GM19023 (cell line): ENCODE results near the gene RAB11A.

Experiments used
- ATAC-seq: cut with Tn5 transposase; IDR thresholded peaks from one replicate; pipeline ENCODE4 v1.9.1; 2021; ENCODE audit warnings: mild to moderate bottlenecking, moderate library complexity; ENCODE audit not compliant: unreplicated experiment

Gene RAB11A

GRCh38 chr15:65869126-65869953, at the start of gene RAB11A:
TSS of gene RAB11A (plus strand) at chr15:65869491. CDS start at chr15:65869586, 95 bp downstream.
- ATAC-seq: peak; percentile 90

DNA sequence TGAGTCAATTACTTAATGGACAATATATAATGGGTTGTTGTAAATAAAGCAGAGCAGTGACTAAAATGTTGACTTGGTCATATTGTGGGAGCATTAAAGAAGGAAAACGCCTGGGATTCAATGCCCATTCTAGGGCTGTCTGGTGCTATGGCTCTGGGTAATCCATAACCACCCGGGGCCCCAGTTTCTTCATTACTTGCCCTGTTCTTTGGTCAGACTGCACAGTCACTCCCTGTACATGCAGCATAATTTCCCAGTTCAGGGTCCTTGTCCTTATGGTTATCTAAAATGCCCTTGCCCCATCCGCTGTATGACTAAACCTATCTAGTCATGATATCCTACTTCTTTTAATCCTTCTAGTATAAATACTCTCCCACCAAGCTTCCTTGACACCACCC, 49.7 kb upstream of the RAB11A start:
- ATAC-seq: no peak

DNA sequence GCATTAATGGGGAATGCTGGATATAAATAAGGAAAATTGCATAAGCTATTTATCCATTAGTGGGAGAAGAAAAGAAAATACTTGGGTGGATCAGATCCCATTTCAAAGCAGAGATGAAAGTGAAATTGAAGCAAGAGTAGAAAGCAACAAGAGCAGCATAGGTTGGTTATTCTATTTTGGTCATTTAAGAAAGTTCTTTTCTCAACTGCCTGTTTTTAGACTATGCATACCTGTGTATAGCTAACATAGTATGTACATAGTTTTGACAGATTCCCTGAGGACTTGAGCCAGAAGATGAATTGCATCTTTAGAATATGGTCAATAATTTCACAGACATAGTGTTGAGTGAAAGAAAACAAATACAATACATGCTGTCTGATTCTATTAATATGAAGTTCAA, 48.2 kb upstream of the RAB11A start:
- ATAC-seq: no peak

GRCh38 chr15:65822316-65822715, 47.0 kb upstream of the RAB11A start:
- ATAC-seq: no peak

DNA sequence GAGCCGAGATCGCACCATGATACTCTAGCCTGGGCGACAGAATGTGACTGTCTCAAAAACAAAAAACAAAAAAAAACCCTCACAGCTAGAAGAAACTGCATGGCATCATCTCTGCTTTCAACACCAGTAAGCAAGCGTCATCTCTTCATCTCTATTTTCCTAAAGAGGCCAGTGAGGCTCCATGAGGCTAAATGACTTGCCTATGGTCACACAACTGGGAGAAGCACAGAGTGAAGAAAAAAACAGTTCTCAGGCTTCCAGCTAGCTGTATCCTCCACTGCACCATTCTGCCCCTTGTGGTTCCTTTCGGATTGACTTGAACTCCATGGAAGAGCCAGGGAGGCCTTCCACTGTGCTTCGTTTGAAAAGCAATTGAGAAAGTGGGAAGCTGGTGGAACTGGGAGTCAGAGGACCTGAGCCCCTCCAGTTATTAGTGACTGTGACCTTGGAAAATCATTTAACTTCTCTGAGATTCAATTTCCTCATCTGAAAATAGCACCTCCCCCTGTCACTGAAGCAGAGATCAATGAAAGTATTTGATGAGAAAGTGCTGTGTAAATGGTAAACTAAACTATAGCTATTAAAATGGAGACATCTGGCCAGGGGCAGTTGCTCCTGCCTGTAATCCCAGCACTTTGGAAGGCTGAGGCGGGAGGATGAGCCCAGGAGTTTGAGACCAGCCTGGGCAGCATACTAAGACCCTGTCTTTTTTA, 45.1 kb upstream of the RAB11A start:
- no peak for ATAC-seq

DNA sequence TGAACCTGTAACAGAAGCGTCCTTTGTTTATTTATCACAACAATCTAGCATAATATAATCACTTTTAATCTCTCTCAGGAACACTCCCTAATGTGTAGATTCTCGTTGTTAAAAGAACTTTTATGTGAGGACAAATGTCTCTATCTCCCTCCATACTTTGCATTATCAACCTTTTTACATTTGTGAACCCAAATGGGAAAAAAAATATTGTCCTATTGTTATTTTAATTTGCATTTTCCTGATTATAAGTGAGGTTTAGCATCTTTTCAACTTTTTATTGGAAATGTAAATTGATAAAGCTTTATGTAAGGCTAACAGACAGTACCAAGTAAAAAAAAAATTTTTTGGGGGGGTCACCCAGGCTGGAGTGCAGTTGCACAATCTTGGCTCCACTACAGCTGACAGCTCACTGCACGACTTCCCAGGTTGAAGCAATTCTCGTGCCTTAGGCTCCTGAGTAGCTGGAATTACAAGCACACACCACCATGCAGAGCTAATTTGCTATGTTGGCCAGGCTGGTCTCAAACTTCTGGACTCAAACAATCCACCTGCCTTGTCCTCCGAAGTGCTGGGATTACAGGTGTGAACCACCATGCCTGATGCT, 44.2 kb upstream of the RAB11A start:
- ATAC-seq: no peak

DNA sequence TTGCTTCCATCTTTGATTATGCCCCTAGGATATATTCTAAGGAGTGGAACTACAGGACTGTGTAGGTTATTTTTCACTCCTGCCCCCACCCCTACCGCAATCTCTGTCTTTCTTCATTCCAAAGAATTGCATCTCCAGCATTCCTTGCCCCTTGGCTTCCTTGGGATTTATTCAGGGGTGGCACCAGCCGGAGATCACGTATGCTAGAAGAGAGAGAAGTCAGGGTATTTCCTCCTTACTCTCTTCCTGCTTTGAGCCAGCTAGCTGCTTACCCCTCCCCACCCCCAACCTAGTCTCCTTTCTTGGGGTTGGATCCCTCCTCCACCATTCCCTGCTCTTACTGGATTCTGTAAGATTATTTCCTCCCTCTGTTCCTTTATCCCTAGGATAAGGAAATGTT, 42.2 kb upstream of the RAB11A start:
- no peak for ATAC-seq

GRCh38 chr15:65828585-65828984, 40.7 kb upstream of the RAB11A start:
- ATAC-seq: no peak

DNA sequence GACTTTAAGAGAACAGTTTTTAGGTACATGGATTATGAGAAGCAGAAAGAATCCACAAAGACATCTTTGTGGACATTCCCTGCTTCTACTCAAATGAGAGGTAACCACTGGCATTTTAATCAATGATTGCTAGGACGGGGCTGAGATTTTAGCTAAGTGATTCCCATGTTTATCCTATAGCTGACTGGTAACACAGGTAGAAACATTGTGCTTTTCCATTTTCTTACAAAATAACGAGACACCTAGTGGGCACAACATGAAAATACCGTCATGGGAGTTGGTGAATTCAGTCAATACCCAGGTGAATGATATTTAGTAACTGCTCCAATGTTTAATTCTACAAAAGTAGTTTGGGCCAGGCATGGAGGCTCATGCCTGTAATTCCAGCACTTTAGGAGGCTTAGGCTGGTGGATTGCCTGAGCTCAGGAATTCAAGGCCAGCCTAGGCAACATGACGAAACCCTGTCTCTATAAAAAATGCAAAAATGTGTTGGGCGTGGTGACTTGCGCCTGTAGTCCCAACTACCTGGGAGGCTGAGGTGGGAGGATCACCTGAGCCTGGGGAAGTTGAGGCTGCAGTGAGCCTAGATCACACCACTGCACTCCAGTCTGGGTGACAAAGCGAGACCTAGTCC, 40.0 kb upstream of the RAB11A start:
- no peak for ATAC-seq

- no peak for ATAC-seq
Measured at GRCh38 chr15:65832549-65833364, 36.5 kb upstream of the RAB11A start.

- ATAC-seq: no peak
Measured at GRCh38 chr15:65833501-65834205, 35.6 kb upstream of the RAB11A start.

DNA sequence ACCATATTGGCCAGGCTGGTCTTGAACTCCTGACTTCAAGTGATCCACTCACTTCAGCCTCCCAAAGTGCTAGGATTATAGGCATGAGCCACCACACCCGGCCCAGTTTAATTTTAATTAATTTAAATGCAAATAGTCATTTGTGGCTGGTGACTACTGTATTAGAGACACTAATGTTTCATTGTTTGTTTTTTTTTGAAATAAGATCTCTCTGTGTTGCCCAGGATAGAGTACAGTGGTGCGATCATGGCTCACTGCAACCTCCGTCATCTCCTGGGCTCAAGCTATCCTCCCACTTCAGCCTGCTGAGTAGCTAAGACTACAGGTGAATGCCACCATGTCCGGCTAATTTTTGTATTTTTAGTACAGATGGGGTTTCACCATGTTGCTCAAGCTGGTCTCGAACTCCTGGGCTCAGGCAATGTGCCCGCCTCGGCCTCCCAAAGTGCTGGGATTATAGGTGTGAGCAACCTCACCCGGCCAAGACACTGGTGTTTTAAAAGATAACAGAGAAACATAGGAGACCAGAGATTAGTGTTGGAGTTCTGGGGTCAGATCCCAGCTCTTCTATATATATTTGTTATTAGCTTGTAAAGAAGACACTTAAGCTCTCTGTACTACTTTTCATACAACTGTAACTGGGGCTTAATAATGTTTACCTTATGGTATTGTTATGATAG, 34.5 kb upstream of the RAB11A start:
- ATAC-seq: no peak

GRCh38 chr15:65835447-65835846, 33.8 kb upstream of the RAB11A start:
- no peak for ATAC-seq

- no peak for ATAC-seq
Measured at GRCh38 chr15:65836665-65837064, 32.6 kb upstream of the RAB11A start.

DNA sequence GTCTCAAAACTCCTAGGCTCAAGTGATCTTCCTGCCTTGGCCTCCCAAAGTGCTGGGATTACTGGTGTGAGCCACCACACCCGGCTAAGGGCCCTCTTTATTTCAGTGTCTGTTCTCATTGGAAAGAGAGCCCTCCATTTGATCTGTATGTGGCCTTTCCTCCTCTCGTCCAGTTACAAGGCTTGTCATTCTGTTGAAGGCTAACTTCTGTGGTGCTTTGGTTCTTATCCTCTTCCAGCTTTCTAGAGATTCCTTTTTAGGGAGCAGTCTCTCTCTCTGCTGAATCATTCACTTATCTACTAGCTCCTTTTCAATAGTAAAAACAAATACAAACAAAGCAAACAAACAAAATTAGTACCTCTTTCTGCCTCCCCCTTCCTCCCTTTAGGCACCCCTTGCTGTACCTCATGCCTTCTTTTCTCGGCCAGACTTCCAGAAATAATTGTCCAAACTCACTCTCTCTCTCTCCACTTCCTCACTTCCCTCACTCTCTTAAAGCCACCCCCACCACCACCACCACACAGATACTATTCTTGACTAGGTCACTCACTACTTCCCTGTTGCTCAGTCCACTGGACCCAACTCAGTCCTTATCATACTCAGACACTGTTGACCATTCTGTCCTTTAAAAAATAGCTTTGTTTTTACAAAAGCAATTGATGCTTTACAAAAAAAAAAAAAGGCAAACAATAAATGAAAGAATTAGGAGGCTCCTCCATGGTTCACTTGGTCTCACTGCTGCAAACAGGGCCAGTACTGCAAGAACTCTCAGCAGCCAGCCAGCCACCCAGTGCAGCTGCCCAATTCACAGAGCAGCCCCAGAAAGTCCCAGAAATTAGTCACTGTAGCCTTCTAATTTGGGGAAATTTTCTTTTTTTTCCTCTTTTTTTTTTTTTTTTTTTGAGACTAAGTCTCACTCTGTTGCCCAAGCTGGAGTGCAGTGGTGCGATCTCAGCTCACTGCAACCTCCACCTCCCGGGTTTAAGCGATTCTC, 31.7 kb upstream of the RAB11A start:
- no peak for ATAC-seq

DNA sequence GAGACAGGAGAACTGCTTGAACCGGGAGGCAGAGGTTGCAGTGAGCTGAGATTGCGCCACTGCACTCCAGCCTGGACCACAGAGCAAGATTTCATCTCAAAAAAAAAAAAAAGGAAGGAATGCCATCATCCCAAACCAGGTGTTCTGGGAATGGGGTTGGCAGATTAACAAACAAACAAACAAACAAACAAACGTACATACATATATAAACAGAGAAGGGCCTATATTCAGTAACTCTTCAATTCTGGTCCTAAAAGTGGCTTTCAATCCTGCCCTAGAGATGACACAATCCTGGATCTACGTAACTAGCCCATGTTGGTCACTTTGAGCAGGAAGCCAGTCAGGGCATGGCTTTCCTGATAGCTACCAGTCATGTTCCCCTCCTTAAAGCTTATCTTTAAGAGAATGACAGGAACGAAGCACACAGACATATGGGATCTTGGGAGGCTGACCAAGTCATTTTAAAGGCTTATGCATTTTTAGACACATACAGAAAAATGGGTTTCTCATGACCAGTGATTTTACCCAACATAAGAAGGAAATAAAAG, 29.9 kb upstream of the RAB11A start:
- ATAC-seq: no peak

GRCh38 chr15:65839985-65840384, 29.3 kb upstream of the RAB11A start:
- ATAC-seq: no peak
